ENCODE data around the gene FRMD4A.
"Not testable (repeated sequence)": the region's sequence is repeated elsewhere in the genome, so short reads cannot be mapped to it uniquely, and the experiment has no call there.

The FRMD4A gene

GRCh38 chr10:13942035-13942434 lies 388.7 kb downstream of the FRMD4A start:
- no peak for DNase-seq

GRCh38 chr10:13939391-13939790 lies 391.3 kb downstream of the FRMD4A start:
- no peak for DNase-seq

DNA sequence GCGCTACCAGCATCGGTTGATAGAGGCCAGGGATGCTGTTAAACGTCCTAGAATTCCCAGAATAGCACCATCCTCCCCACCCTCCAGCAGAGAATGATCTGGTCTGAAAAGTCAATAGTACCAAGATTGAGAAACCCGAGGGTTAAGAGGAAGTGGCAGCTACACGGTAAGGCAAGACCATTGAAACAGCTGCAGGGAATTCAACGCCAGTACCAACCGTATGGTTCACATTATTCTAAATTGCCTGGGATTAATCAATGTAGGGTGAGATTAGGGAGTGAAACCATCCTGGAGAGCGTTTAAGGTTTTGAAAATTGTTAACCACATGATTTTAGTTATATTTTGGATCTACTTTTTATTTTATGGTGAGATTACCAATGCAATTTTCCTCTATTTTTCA lies 391.8 kb downstream of the FRMD4A start:
- DNase-seq = no peak

DNA sequence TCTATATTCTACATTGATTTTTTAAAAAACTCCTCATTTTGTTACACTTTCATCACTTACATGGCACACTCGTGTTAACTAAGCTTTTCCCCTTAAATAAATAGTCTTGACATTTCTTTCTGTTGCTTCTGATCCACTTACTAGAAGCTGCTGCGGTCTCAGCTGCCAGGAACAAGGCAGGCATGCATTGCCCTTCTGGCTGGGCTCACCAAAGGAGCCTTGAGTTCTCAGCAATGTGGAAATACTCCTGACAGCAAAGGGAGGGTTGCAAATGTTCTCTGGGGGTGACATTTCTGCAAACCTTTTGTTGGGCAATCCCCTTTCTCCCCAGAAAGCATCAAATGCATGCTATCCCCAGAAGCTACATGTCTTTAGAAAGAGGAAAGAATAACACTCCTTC lies 393.9 kb downstream of the FRMD4A start:
- no peak for DNase-seq

DNA sequence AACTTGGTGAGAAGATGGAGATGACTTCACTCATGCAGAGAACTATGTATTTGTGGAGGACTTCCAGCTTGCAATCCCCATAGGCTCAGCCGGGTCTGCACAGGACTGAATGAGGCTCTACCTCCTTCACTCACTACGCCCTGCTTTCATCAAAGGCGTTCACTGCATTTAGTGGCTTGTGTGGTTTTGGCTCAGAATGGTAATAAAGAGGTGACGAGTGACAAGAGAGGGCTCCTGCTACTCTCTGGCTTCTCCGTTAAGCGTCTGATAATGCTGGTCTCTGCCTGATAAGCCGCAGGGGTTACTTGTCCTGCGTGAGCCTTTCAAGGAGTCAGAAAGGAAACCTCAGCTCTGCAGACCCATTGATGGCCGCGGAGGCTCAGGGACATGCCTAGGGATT lies 400.6 kb downstream of the FRMD4A start:
- no peak for DNase-seq

GRCh38 chr10:13928451-13928850 lies 402.3 kb downstream of the FRMD4A start:
- DNase-seq = no peak

DNA sequence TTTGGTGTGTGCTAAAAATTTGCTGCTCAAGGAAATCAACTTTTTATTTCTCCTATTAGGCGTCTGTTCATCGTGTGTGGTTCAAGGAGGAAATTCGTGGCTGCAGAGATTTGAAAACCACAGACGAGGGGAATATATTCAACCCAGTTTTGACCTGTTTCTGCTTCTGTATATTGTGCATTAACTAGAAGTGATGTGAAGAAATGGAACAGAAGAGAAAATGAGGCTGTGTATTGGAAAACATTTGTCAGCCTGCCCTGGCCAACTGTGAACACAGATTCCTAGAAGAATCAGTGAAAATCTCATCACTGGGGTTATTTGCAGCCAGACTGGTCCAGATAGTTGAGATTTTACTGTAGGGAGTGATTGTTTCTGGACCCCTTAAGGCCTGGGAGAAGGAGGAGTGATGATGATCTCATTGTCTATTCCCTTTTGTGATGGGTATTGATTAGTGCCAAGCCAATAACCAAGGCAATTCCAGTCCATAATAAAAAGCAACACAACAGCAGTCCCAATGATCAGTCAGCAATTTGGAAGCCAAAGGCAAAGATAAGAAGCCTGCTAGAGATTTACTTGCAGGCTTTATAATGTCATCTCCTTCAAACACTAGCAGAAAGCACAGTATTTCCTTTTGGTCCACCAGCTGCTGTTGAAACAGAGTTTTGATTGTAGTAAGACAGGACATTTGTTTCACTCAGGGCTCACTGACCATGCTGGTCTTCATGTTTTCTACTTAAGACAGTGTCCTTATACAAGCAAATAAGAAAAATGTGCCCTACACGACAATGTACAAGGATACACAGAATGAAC lies 404.5 kb downstream of the FRMD4A start:
- no peak for DNase-seq

GRCh38 chr10:13924040-13924725 lies 406.5 kb downstream of the FRMD4A start:
- no peak for DNase-seq

DNA sequence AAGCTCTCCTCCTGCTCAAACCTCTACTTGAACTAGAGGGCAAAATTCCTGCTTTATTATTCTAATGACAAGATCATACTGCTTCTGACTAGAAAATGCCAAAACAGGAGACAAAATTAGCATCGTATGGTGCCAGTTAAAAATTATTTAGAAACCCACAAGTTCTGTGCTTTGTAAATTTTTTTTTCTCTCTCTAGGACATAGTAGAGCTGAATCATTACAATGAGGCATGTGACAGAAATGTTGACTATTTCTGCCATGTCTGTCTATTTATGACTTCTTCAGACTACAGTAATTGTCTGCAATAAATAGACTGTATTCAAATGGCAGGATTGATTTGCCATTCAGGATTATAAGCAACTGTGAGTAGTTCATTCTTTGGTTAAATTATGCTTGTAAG lies 408.1 kb downstream of the FRMD4A start:
- DNase-seq = no peak

DNA sequence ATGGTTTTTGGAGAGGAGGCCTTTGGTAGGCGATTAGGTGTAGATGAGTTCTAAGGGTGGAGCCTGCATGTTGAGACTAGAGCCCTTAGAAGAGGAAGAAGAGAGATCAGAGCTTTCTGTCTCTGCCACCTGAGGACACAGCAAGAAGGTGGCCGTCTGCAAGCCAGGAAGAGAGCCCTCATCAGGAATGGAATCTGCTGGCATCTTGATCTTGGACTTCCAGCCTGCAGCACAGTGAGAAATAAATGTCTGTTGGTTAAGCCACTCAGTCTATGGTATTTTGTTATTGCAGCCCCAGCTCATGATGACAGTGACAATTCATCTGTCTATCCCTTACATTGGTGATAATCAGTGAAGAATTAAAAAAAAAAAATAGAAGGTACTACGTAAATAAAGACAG lies 408.8 kb downstream of the FRMD4A start:
- DNase-seq = no peak

DNA sequence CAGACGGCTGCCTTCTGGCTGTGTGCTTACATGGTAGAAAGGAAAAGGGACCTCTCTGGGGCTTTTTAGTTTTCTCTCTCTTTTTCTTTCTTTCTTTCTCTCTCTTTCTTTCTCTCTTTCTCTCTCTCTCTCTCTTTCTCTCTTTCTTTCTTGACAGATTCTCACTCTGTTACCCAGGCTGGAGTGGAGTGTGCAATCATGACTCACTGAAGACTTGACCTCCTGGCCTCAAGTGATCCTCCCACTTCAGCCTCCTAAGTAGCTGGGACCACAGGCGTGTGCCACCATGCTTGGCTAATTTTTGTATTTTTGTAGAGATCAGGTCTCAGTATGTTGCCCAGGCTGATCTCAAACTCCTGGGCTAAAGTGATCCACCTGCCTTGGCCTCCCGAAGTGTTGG lies 409.6 kb downstream of the FRMD4A start:
- DNase-seq = not testable (repeated sequence)

DNA sequence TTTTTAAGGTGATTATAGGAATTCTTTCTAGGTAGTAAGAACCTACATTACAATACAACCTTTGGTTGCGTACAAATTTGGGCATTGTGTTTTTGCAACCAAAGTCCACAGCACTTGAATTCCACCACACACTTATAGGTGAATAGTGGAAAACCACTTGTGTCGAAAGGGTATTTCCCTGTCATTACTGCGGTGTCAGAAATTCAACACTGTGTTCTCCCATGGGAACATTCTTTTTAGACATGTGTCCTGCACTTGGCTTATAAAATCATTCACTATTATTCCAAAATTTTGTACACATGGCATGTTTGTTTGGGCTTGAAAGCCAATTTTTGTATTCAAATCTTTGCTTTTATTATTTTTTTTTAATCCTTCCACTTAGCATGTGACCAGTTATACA lies 410.3 kb downstream of the FRMD4A start:
- no peak for DNase-seq

DNA sequence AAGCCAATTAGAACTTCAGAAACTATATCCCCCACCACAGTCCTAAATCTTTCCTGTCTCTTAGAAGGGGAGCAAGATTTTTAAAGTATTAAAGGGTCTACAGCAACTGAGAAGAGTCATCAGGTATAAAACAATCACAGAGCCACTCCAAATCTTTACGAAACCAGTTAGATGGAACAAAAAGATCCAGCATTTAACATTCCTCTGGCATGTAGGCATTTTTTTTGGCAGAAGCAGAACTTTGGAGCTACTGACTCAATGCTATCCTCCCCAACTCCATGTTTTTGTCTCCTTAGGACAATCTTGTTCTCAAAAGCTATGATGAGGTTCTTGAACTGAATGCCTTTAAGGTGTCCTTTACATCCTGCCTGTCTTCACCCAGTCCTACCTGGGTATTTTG lies 410.7 kb downstream of the FRMD4A start:
- no peak for DNase-seq

DNA sequence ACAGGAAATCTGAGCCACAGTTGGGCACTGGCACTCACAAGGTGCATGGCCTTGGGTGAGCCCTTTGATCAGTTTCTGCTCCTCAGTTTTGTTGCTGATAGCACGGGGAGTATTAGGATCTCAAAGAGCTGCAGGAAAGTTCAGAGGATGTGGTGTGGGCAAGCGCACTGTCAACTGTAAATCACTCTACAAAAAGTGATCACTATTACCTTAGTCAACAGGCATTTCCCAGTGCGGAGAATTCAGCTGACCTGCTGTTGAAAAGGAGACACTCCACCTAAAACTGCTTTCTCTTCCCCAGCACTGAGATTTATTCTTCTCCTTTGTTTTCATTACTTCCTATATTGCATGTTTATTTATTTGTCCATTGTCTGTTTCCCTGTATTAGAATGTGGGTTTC lies 412.9 kb downstream of the FRMD4A start:
- DNase-seq = no peak

- no peak for DNase-seq
Observed at GRCh38 chr10:13916384-13916947, 414.3 kb downstream of the FRMD4A start.

DNA sequence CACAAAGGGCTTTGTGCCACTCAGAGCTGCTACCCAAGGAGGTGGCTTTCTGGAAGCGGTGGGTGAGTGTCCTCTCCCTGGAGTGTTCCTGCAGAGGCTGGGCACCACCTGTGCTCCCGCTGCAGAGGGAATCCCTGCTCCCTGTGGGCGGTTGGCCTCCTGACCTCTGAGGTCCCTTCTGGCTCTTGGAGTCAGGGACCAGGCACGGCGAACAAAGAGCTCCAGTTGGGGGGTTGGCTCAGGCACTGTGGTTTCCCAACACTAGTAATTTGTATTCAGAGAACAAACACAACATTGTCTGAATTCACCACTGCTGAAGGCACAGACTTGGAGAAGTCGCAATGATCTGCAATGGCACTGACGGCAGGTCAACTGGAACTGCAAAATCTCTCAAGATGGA lies 415.0 kb downstream of the FRMD4A start:
- no peak for DNase-seq

DNA sequence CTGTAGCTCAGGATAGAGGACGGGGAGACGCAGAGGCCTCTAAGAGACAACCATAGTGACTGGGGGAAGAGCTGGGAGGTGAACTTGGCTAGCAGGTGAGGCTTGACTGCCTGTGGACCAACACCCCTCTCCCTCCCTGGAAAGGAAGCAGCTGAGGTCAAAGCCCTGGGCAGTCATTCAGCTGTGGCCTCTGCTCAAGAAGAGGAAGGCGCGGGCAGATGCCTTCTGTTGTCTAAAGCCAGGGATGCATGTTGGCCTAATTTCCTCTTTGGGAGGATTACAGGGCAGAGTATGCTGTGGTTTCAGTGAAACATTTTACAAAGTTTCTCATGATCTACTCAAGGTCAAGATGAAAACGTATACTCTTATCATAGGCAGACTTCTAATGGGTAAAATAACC lies 416.8 kb downstream of the FRMD4A start:
- no peak for DNase-seq

GRCh38 chr10:13911821-13912520 lies 418.8 kb downstream of the FRMD4A start:
- no peak for DNase-seq

DNA sequence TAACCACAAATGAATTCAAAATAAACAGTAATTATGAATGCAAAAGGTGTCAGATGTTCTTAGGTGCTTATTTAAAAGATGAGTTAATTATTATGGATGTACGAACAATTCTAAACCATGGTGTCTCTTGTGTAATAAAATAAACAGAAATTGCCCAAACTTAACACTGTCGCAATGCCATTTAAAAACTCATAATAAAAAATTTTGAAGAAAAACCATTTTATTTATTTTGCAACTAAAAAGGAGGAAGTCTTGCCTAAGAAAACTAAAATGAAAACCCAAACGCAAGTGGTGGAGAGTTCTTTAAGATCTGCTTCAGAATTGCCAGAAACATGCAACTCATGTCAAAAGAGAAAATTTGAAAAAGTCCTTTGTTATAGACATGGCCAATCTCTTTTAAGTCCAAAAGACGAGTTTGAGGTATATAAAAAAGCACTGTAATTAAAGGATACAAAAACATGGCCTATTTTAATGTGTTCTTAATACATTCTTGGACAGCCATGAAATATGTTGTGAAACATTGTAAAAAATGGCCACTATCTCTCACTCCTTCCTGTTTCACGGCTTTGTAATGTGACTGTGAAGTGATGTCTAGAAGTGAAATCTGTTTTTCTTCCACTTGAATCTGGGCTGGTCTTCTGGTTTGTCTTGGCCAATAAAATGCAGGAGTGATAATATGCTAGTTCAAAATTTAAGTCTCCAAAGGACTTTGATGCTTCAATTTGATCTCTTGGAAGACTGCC lies 421.0 kb downstream of the FRMD4A start:
- DNase-seq = no peak

- DNase-seq = no peak
Observed at GRCh38 chr10:13908475-13908874, 422.2 kb downstream of the FRMD4A start.

GRCh38 chr10:13907570-13907969 lies 423.2 kb downstream of the FRMD4A start:
- DNase-seq = no peak

DNA sequence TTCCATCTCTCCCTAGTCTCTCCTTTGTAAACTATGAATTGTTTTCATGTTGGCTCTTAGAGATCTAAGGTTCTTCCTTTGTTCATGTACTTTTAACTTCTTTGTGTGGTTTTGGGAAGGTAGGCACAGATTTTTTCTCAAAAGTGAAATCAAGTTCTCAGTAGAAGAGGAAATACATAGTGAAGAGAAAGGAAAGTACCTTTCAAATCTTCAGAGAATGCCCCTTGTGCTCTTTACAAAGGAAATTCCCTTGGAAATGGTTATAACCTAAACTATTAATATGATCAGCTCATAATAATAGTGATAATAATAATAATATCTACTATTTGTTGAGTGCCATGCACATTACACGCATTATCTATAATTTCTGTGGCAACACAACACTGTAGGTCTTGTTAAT lies 425.4 kb downstream of the FRMD4A start:
- no peak for DNase-seq

- DNase-seq = no peak
Observed at GRCh38 chr10:13904064-13904463, 426.7 kb downstream of the FRMD4A start.

All from NCI-H1417 (cell line).